ENCODE results near the gene ALX3.

The ALX3 gene

GRCh38 chr1:110067479-110067892 lies 3.0 kb downstream of the ALX3 start:
- no peak for DNase-seq (ENCODE audit: low read depth, low spot score)
- H3K4me3 ChIP-seq (ENCODE audit: low read depth, low read length) = no peak overlapping the region
- no peak for TF ChIP-seq CTCF (IDR thresholded peaks at IDR 0.05; ENCODE audit: low read depth, low read length)
- in situ Hi-C loops (cut with HindIII; ENCODE audit: low sequenced_read_pairs) = no loop called here

GRCh38 chr1:110065841-110066240 lies 4.6 kb downstream of the ALX3 start:
- DNase-seq (ENCODE audit: low read depth, low spot score) = no peak
- no peak overlapping the region for H3K4me3 ChIP-seq (ENCODE audit: low read depth, low read length)
- in situ Hi-C loops (cut with HindIII; ENCODE audit: low sequenced_read_pairs) = no loop called here
- TF ChIP-seq CTCF (IDR thresholded peaks at IDR 0.05; ENCODE audit: low read depth, low read length) = no peak

GRCh38 chr1:110064576-110065337 lies 5.7 kb downstream of the ALX3 start:
- no peak for DNase-seq (ENCODE audit: low read depth, low spot score)
- no peak overlapping the region for H3K4me3 ChIP-seq (ENCODE audit: low read depth, low read length)
- no peak for TF ChIP-seq CTCF (IDR thresholded peaks at IDR 0.05; ENCODE audit: low read depth, low read length)
- in situ Hi-C loops (cut with HindIII; ENCODE audit: low sequenced_read_pairs) = no loop called here

- no peak overlapping the region for H3K4me3 ChIP-seq (ENCODE audit: low read depth, low read length)
- no peak for DNase-seq (ENCODE audit: low read depth, low spot score)
- in situ Hi-C loops (cut with HindIII; ENCODE audit: low sequenced_read_pairs) = no loop called here
- TF ChIP-seq CTCF (IDR thresholded peaks at IDR 0.05; ENCODE audit: low read depth, low read length) = no peak
Observed at GRCh38 chr1:110063781-110064180, 6.7 kb downstream of the ALX3 start.

GRCh38 chr1:110062612-110063011 lies 7.9 kb downstream of the ALX3 start:
- H3K4me3 ChIP-seq (ENCODE audit: low read depth, low read length) = no peak overlapping the region
- in situ Hi-C loops (cut with HindIII; ENCODE audit: low sequenced_read_pairs) = no loop called here
- TF ChIP-seq CTCF (IDR thresholded peaks at IDR 0.05; ENCODE audit: low read depth, low read length) = no peak
- no peak for DNase-seq (ENCODE audit: low read depth, low spot score)

GRCh38 chr1:110061341-110061740 lies 9.1 kb downstream of the ALX3 start:
- H3K4me3 ChIP-seq (ENCODE audit: low read depth, low read length) = no peak overlapping the region
- in situ Hi-C loops (cut with HindIII; ENCODE audit: low sequenced_read_pairs) = no loop called here
- TF ChIP-seq CTCF (IDR thresholded peaks at IDR 0.05; ENCODE audit: low read depth, low read length) = no peak
- no peak for DNase-seq (ENCODE audit: low read depth, low spot score)

Data from astrocyte of the spinal cord (primary cell).